GM18502 (cell line): ENCODE results near the gene RNF215.
"Not testable (repeated sequence)": the region's sequence is repeated elsewhere in the genome, so short reads cannot be mapped to it uniquely, and the experiment has no call there.

ENCODE experiments used
- ATAC-seq: cut with Tn5 transposase; IDR thresholded peaks from one replicate; pipeline ENCODE4 v1.9.1; 2021; ENCODE audit warnings: mild to moderate bottlenecking; ENCODE audit not compliant: unreplicated experiment, poor library complexity

The RNF215 gene

DNA sequence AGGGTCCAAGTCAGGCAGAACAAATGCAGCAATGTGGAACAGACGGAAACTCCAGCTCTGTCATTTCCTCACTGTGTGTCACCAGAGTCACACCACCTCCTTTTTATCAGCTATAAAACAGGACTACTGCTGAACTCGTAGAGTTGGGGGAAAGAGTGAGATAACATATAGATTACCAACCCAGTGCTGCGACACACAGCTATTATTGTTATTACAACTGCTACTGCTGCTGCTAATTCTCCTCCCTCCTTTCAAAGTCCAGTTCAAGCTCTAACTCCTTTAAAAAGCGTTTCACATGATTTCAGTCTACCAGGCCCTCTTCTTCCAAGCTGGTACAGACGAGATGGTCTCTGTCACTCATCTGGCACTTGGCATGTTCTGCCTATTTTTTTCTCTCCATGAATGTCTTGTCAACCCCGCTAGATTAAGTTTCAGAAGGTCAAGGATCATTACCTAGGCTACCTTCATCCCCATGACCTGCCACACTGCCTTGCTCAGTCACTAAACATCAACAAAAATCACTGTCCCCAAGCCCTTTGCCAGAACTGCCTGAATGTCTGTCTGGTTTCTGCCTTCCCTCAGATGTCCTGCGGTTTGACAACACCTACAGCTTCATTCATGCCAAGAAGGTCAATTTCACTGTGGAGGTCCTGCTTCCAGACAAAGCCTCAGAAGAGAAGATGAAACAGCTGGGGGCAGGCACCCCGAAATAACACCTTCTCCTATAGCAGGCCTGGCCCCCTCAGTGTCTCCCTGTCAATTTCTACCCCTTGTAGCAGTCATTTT, 34.7 kb upstream of the RNF215 start:
- ATAC-seq = no peak

DNA sequence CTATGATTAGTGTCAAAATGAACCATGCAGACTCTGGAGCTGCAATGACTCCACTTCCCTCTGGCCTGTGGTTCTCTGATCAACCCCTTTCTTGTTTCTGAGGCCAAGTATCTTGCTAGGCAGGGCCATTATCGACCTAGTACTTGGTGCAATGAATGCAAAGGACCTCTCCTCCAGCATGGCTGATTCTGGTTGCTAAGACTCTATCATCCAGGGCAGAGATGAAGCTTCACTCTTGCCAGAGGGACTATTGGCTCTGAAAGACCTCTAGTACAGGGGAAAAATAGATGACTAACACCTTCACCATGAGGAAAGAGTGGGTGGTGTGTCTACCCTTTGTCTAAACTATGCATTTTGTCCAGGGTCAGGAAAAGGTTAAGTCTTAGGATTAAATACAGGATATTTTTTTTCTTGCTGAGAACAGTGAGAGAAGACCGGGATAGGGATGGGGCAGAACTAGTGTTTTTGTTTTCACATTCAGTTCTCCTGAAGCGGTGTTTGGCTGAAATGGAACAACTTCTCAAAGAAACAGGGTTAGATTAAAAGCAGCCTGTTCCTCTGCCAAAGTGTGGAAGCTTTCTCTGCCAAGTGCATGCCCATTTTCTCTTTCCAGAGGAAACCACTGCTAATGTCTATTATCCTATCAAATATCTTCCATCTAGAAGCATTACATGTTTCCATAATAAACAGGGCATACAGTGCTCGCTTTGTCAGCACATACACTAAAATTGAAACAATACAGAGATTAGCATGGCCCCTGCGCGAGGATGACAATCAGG, 33.3 kb upstream of the RNF215 start:
- no peak for ATAC-seq

DNA sequence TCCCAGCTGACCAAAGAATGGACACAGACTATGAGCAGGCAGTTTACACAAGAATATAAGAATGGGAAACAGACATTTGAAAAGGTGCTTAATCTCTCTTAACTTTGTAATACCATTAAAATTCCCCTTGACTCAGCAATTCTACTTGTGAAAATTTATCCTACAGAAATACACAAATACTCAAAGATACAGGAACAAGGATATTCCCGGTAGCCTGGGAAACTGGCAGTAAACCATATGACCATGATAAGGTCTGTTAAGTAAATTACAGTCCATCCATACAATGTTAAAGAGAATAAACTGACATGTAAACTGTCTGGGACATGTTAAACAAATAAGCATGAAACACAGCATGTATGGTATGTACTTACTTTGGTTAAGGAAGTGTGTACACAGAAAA, 29.6 kb upstream of the RNF215 start:
- ATAC-seq = no peak

DNA sequence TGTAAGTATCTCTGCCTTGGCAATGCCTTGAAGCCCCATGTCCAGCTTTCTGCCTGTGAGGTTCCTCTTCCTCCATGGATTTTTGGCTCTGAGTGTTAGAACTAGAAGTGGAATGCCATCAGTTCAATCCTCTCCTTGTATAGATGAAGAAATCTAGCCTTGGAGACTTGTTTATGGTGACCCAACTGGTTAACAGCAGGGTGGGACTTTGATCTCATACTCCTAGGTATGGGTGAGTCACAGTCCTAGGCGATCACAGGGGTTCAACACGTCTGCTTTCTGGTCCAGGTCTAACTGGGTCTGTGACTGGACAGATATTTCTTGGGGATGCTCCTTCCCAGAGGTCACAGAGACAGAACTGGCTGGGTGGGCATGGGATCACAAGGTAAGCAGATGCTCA, 29.2 kb upstream of the RNF215 start:
- ATAC-seq = no peak

DNA sequence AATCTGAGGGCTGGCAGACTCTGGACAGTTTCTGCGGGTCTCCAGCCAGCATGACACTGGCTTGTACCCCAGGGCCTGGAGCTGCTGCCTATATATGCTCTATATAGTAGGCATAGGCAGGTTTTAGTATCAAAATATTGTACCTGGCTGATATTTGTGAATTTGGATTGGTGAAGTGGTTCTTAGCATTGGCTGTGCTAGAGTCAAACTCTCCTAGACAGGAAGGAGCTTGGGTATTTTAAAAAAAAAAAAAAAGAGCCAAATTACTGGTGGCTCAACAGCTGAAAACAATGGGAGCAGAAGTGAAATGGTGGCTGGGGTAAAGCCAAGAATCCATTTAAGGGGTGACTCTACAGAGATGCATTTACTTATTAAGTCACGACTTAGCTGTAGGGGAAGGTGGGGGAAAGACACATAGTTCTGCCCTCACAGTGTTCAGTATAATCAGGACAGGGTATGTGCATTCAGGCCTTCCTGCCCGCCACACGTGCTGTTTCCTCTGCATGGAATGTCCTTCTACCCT, 27.4 kb upstream of the RNF215 start:
- no peak for ATAC-seq

DNA sequence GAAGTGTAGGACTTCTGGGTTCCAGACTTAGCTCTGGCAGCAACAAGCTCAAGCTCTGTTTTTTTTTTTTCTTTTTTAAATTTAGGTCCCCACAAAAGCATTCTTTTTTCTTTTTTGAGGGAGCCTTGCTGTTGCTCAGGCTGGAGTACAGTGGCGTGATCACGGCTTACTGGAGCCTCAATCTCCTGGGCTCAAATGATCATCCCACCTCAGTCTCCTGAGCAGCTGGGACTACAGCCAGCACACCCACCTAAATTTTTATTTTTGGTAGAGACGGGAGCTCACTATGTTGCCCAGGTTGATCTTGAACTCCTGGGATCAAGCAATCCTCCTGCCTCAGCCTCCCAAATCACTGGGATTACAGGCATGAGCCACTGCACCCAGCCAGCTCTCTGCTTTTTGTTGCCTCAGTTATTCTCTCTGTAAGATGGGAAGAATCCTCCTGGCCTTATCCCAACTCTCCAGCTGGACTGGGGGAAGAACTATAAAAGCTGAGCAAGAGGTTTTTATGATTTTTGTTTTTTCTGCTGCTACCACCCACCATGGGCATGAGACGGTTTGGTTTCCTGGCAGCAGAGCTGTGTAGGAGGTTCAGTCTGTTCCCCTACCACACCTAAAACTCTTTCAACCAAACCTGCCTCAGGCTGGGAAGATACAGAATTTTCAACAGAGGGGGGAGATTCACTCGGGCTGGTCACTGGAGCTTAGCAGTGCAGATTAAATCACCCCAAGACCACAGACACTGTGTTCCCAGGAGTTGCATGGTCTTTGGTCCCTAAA, 26.7 kb upstream of the RNF215 start:
- no peak for ATAC-seq

DNA sequence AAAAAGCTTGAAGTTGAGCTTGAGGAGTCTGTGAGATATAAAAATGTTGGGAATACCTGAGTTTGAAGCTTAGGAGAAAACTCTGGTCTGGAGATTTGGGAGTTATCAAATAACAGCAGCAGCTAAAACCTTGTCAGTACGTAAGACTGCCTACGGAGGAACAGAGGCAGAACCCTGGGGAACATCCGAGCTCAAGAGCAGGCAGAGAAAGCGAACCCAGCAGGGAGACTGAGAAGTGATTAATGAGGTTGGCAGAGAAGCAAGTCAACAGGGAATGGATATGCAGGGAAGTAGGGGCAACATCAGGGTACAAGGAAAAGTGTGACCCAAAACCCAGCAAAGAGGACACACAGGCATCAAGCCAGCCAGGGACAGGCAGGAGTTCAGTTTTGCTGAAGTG, 25.8 kb upstream of the RNF215 start:
- ATAC-seq = no peak

DNA sequence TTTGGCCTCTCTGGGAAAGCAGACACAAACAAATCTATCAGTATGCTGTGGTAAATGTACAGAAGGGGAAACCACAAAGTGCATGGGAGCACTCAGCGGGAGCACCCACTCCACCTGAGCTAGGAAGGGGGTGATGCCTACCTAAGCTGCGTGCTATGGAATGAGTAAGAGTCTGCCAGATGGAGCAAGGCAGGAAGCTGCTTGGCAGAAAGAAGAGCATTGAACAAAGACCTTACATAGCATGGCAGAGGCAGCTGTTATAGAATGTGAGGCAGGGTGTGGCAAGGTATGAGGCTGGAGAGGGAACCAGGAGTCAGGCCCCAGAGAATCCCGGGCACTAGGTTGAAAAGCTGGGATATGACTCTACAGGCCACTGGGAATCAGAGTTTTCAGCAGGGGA, 24.6 kb upstream of the RNF215 start:
- ATAC-seq = no peak

DNA sequence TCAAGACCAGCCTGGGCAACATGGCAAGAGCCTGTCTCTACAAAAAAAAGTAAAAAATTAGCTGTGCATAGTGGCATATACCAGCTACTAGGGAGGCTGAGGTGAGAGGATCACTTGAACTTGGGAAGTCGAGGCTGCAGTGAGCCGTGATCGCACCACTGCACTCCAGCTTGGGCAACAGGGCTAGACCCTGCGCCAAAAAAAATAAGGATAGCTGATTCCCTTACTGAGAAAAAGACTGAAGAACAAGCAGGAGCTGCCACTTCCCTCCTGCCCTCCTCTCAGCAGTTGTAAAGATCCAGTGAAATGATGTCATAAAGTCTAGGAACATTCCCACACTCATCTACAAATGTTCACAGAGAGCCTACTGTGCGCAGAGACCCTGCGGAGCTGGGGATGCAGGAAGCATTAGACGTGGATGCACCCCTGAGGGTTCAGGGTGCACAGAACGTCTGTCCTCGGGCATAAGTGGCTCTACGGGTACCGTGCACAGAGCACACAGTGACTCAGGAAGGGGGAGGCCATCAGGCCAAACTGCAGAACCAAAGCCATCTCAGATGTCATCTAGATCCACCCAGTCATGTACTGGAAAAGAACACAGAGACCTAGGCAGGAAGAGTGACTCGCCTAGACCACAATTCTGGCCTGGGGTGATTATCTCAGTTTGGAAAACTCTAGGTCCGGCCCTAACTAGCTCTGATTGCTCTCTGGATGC, 21.3 kb upstream of the RNF215 start:
- no peak for ATAC-seq

DNA sequence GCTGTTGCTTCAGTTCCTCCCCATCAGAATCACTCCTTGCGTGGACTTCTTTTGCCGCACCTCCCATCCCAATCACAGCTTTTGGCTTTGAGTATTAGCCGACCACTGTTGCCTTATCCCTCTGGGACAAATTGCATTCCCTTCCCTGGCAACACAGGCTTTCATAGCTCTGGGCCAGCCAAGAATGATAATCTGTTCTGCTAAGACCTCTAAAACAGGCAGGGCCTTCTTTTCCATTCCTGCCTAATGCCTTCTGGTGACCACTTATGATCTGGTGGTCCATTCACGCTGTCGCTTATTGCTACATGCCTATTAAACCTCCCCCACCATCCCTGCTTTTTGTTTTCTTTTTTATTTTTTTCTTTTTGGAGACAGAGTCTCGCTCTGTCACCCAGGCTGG, 19.2 kb upstream of the RNF215 start:
- ATAC-seq = no peak

DNA sequence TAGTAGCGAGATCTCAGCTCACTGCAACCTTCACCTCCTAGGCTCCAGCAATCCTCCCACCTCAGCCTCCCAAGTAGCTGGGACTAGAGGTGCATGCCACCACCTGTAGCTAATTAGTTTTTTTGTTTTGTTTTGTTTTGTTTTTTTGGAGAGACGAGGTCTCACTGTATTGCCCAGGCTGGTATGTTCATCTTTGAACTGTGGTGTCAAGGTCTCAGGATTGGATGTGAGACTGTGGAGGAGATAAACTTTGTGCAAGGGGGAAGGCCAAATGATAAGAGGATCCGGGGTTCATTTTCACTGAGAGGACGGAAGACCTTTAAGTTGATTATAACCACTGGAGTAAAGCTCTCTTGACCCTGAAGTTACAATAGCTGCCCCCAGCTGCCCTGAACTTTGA, 18.5 kb upstream of the RNF215 start:
- ATAC-seq = no peak

DNA sequence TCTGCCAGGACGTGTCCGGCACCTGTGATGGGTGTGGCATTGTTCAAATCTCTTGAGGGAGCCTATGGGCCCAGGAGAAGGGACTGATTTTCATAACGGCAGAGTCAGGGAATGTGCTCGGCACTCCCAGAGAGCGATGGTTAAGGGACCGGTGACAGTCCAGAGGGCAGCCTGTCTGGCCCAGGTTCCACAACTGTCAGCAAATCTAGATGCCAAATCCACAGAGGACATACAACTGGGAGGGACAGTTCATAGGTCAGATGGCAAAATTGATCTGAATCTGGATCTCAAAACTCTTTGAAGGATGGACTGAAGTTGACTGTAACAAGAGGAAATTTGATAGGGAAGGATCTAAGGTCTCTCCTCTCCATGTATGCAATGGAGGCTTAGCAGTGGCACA, 17.1 kb upstream of the RNF215 start:
- no peak for ATAC-seq

DNA sequence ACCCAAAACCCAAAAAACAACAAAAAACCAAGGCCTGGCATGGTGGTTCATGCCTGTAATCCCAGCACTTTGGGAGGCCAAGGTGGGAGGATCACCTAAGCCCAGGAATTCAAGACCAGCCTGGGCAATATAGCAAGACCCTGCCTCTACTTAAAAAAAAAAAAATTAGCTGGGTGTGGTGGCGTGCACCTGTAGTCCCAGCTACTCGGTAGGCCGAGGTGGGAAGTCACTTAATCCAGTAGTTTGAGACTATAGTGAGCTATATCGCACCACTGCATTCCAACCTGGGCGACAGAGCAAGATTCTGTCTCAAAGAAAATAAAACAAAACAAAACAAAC, 15.5 kb upstream of the RNF215 start:
- not testable (repeated sequence) for ATAC-seq

DNA sequence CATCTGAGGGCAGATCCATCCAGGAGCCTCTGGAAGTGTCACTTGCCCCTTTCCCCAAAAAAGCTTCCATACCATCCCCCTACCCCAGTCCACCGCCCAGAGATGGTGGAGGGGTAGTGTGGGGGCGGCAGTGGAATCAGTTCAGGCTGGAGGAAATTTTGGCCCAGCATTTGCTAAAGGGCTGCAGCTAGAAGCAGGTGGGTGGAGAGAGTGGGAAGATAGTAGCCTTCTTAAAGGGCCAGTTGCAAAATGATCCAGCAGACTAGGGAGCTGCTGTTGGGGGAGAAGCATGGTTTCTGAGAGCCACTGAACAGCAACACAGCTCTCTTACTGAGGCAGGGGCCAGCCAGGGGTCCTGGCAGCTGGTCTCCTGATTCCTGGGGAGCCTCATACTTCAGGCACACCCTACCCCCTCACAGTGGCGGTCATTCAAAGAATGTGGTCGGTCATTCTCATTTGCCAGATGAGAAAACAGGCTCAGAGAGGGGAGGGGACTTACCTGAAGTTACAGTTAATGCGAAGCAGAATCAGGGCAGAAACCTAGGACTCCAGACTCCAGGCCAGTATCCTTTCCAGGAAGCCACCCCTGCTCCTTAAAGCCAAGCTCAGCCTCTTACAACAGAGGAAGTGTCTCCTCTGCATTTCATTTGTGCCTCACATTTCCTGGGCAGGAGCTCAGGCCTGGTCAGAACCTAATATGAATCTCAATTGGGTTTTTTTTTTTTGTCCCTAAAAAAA, 15.0 kb upstream of the RNF215 start:
- ATAC-seq = no peak

DNA sequence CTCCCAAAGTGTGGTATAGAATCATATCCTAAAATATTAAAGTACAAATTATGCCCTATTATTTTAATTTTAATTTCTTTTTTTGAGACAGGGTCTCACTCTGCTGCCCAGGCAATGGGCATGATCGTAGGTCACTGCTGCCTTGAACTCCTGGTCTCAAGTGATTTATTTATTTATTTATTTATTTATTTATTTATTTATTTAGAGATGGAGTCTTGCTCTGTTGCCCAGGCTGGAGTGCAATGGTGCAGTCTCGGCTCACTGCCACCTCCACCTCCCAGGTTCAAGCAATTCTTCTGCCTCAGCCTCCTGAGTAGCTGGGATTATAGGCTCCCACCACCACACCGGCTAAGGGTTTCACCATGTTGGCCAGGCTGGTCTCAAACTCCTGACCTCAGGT, 13.8 kb upstream of the RNF215 start:
- not testable (repeated sequence) for ATAC-seq

DNA sequence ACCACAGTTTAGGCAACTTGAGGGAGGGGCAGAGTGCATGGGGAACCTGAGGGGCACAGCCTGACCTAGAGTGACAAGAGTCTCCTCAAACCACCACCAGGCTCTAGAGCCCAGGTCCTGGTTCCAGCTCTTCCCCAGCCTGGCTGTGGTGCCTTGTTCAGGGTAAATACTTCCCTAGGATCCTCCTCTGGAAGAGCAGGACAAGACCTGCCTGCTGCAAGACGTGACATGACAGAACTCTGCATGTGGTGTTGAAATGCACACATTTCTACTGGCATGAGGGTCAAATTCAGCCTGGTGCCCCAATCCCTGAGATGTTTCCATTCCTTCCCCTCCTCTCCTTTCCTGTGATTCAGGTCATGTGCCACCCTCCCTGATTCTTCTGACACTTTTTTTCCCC, 12.9 kb upstream of the RNF215 start:
- no peak for ATAC-seq

DNA sequence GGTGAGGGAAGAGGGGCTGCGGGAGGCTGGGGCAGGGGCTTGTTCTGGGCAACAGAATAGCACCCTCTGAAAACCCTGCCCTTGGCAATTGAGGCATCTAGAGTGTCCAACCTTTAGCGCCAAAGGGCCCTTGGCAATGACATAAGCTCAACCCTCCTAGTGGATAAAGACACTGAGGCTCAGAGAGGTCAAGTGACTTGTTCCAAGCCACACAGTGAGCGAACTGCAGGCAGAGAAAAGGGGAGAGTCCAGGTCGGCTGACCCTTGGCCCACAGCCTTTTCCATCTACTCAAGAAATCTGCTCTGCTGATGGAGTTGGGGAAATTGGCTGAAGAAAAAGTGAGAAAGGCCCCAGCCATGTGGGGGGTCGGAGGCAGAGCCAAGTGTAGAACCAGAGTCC, 12.5 kb upstream of the RNF215 start:
- no peak for ATAC-seq

DNA sequence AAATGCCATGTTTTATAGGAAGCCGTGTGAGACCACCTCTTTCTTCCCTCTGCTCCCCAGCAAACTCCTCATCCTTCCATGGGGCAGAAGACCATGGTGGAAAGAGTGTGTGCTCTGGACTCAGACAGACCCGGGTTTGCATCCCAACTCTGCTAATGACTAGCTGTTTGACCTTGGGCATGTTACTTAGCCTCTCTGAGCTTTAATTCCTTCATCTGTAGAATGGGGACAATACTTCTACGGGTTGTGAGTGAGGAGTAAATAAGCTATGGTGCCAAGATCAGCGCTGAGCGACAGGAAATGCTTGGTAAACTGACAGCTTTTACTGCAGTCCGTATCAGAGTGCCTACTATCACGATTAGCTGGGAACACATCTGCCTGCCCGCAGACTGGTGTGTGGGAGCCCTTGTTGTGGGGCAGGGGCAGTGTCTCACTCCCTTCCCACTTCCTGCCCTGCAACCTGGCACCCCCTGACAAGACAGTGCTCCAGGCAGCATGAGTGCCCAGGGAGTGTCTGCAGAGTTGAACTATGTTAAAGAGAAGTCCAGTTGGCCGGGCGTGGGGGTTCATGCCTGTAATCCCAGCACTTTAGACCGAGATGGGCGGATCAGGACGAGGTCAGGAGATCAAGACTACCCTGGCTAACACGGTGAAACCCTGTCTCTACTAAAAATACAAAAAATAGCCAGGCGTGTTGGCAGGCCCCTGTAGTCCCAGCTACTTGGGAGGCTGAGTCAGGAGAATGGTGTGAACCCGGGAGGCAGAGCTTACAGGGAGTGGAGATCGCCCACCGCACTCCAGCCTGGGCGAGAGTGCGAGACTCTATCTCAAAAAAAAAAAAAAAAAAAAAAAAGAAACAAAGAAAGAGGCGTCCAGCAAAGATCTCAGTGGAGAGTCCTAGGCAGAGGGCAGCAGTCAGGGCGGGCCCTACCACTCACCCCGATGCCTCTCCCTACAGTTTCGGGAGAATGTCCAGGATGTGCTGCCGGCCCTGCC, 11.8 kb upstream of the RNF215 start:
- ATAC-seq = no peak
